AG04450 (cell line): Measurements from ENCODE around the gene LNPEP. TPM values are rescaled to one million over a fixed set of nuclear protein-coding genes. Genes with fewer than 3 reads are reported as not detected.

Source experiments
- CTCF ChIA-PET: fragments of 300-600, 350-600 bp; formaldehyde crosslinking; extraction: SDS; loops from one replicate; lab custom pipeline; 2022; ENCODE audit warnings: antibody characterized with exemption, inconsistent platforms; lab: Charles Lee
- POLR2A ChIA-PET: fragments of 350-600 bp; formaldehyde crosslinking; extraction: SDS; loops from one replicate; lab custom pipeline; 2021; ENCODE audit warnings: antibody characterized with exemption, inconsistent platforms; lab: Yijun Ruan, JAX
- DNase-seq: peaks from one replicate; pipeline ENCODE4 v3.0.0-alpha.2; 2011; ENCODE audit warnings: low read depth, low spot score
- H3K27ac ChIP-seq: one replicate; pipeline ENCODE4 v1.5.1; 2012; ENCODE audit warnings: low read depth, low read length, control low read depth
- H3K27me3 ChIP-seq: one replicate; pipeline ENCODE4 v1.6.0; 2012; ENCODE audit warnings: low read length; ENCODE audit not compliant: control insufficient read depth, insufficient read depth
- H3K4me3 ChIP-seq: 2 replicates; pipeline ENCODE4 v1.5.1; 2011; ENCODE audit warnings: mild to moderate bottlenecking, low read depth, low read length, control low read depth
- H3K9me3 ChIP-seq: 2 replicates; pipeline ENCODE4 v1.5.1; 2012; ENCODE audit warnings: low read length; ENCODE audit not compliant: control insufficient read depth, insufficient read depth
- CTCF ChIP-seq: IDR thresholded peaks from 2 replicates; pipeline ENCODE4 v1.5.1; 2011; ENCODE audit warnings: low read depth, low read length, control low read depth, inconsistent platforms
- polyA plus RNA-seq: library from polyadenylated mRNA; depleted of rRNA; stranded (reverse); fragments of >200 nt; gene quantifications from 2 replicates; pipeline ENCODE4 v1.2.3, GENCODE V29; 2011

Gene LNPEP
- polyA plus RNA-seq, 1 experiment = 13.4 TPM

- no peak for TF ChIP-seq CTCF
- Histone ChIP-seq H3K4me3 (no peak overlapping the region), H3K27me3 (no peaks in the 10 kb centered on the region), H3K9me3 (no peaks in the 10 kb centered on the region; the same call in 1 of the 2 replicates), H3K27ac (no peak overlapping the region)
- POLR2A ChIA-PET = no interaction called here
- no peak for DNase-seq
- CTCF ChIA-PET = no interaction called here
These were observed 17.3 kb downstream of the LNPEP start for GRCh38 chr5:96952974-96953730.

GRCh38 chr5:96957254-96958049, 21.6 kb downstream of the LNPEP start:
- ChIA-PET POLR2A (interaction anchor here (0.6 kb wide), 1 partner anchor 119 kb away, joined by 3 read pairs; no protein-coding TSS in a partner anchor), CTCF (interaction anchor here (1.1 kb wide), 1 partner anchor 88 kb away, joined by 3 read pairs; no protein-coding TSS in a partner anchor)
- no peak for TF ChIP-seq CTCF
- no peak for DNase-seq
- no peaks in the 10 kb centered on the region for H3K27me3 ChIP-seq
- H3K4me3 ChIP-seq = no peak overlapping the region
- H3K27ac ChIP-seq = no peak overlapping the region
- no peaks in the 10 kb centered on the region for H3K9me3 ChIP-seq

GRCh38 chr5:96958977-96959376, 23.1 kb downstream of the LNPEP start:
- ChIA-PET POLR2A (no interaction called here), CTCF (interaction anchor here (1.0 kb wide), 1 partner anchor 14 kb away, joined by 3 read pairs; no protein-coding TSS in a partner anchor)
- DNase-seq = no peak
- Histone ChIP-seq H3K4me3 (no peak overlapping the region), H3K9me3 (no peaks in the 10 kb centered on the region), H3K27me3 (no peaks in the 10 kb centered on the region), H3K27ac (no peak overlapping the region)
- TF ChIP-seq CTCF = no peak

GRCh38 chr5:96961053-96961452, 25.2 kb downstream of the LNPEP start:
- POLR2A ChIA-PET = no interaction called here
- H3K9me3 ChIP-seq = no peaks in the 10 kb centered on the region

More at GRCh38 chr5:96961053-96961452, 25.2 kb downstream of the LNPEP start:
- DNase-seq = no peak
- H3K4me3 ChIP-seq = no peak overlapping the region
- no peak overlapping the region for H3K27ac ChIP-seq
- no peak for TF ChIP-seq CTCF
- CTCF ChIA-PET = no interaction called here
- H3K27me3 ChIP-seq = no peaks in the 10 kb centered on the region
